Naive B cell (primary cell): ENCODE measurements around the gene USP44. TPM values are rescaled to one million over a fixed set of nuclear protein-coding genes. Genes with fewer than 3 reads are reported as not detected.
A peak's percentile ranks its signal among the peaks of the same experiment; 100 is the strongest.

Source experiments
- ATAC-seq, 2 donors: fragments of 150-1000 bp; cut with Tn5 transposase; 2 replicates each; pipeline ENCODE4 v1.10.0; 2021; ENCODE audit warnings: low read depth in 2 of 2, mild to moderate bottlenecking in 2 of 2, moderate library complexity in 2 of 2
- DNase-seq: peaks from one replicate; pipeline ENCODE4 v3.0.0; 2022
- H3K27ac Mint-ChIP-seq, 6 donors: one replicate each; pipeline ENCODE4 v1.8.0; 2020 to 2022; ENCODE audit warnings: mild to moderate bottlenecking in 6 of 6, mixed read lengths in 6 of 6, moderate library complexity in 5 of 6, inconsistent platforms in 2 of 6
- H3K27me3 Mint-ChIP-seq, 3 donors: one replicate each; pipeline ENCODE4 v1.8.0; 2021 to 2022; ENCODE audit warnings: mixed read lengths in 3 of 3, mild to moderate bottlenecking in 1 of 3
- H3K36me3 Mint-ChIP-seq, 2 donors: one replicate each; pipeline ENCODE4 v1.8.0; 2020 to 2022; ENCODE audit warnings: mixed read lengths in 2 of 2, inconsistent platforms in 1 of 2, mild to moderate bottlenecking in 1 of 2
- H3K4me1 Mint-ChIP-seq, 3 donors: one replicate each; pipeline ENCODE4 v1.8.0; 2020 to 2022; ENCODE audit warnings: mixed read lengths in 3 of 3, inconsistent platforms in 1 of 3, mild to moderate bottlenecking in 1 of 3, moderate library complexity in 1 of 3
- H3K4me3 Mint-ChIP-seq, 8 donors: one replicate each; pipeline ENCODE4 v1.8.0; 2020 to 2022; ENCODE audit warnings: mild to moderate bottlenecking in 8 of 8, mixed read lengths in 8 of 8, moderate library complexity in 8 of 8, inconsistent platforms in 2 of 8
- H3K9me3 Mint-ChIP-seq, 7 donors: one replicate each; pipeline ENCODE4 v1.8.0; 2020 to 2022; ENCODE audit warnings: mixed read lengths in 7 of 7, mild to moderate bottlenecking in 5 of 7, inconsistent platforms in 2 of 7, moderate library complexity in 1 of 7
- polyA plus RNA-seq, 6 donors: library from polyadenylated mRNA; unstranded; fragments of 300-500 nt; fragmentation: Illumina TruSeq; gene quantifications; one replicate each; pipeline ENCODE4 v1.2.3, GENCODE V29; 2021; ENCODE audit warnings: low read depth in 6 of 6

Gene USP44
- polyA plus RNA-seq, 6 donors from 2014 or later = 5.4 to 13.8 (median 8.5) TPM

GRCh38 chr12:95516757-95517156 lies 34.5 kb downstream of the USP44 start:
- H3K27me3 Mint-ChIP-seq = no peaks in the 10 kb centered on the region
- no peak overlapping the region for H3K4me3 Mint-ChIP-seq
- H3K36me3 Mint-ChIP-seq = peaks cover 16 to 22% of the 10 kb centered on the region in 2 donors
- peak overlapping the region in 1 of 6 donors; percentile 47 for H3K27ac Mint-ChIP-seq
- peaks cover 0 to 4% (median 0%) of the 10 kb centered on the region in 3 donors for H3K4me1 Mint-ChIP-seq
- ATAC-seq (no peak), DNase-seq (no peak)
- H3K9me3 Mint-ChIP-seq = no peaks in the 10 kb centered on the region

DNA sequence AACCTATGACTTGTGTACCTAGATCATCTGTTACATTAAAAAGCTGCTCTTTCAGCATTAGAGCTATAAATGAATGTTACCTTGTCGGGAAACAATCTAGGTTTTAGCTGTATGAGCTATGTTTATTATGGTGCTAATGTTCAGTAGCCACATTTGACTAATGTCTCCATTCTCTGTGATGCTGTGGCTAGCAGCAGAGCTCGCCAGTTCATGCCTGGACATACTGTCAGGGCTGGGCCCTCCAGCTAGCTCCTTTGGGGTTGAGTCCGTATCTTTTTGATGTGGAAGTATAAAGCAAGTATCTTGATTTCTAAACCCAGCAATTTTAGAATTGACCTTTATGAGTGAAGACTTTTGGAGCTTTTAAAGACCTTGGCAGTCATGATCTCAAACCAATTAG lies 36.1 kb downstream of the USP44 start:
- H3K27ac Mint-ChIP-seq = peak overlapping the region in 1 of 6 donors; percentile 62
- H3K27me3 Mint-ChIP-seq = no peaks in the 10 kb centered on the region
- no peak for DNase-seq
- H3K4me3 Mint-ChIP-seq = no peak overlapping the region
- peaks cover 0 to 3% (median 0%) of the 10 kb centered on the region in 3 donors for H3K4me1 Mint-ChIP-seq
- no peak for ATAC-seq
- H3K36me3 Mint-ChIP-seq = peaks cover 17 to 23% of the 10 kb centered on the region in 2 donors
- no peaks in the 10 kb centered on the region for H3K9me3 Mint-ChIP-seq

- no peaks in the 10 kb centered on the region for H3K4me1 Mint-ChIP-seq
- ATAC-seq = no peak
These were observed 37.7 kb downstream of the USP44 start for GRCh38 chr12:95513599-95513998.

DNA sequence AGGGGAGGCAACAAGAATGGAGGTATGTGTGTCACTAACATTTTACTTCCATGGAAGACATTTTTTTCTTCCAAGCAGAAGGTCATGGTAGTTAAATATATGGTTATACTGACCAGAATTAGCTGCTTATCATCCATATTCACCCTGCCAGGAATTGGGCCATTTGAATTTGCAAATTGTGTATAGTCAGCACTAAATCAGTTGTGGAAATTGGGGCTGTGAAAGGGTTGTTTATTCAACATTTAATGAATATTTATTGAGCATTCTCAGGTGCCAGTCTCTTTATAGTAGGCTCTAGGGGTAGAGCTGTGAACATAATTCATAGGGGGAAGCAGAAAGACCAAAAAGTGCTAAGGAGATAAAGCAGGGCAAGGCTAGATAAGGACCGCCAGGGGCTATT lies 39.3 kb downstream of the USP44 start:
- ATAC-seq (no peak), DNase-seq (no peak)
- Mint-ChIP-seq H3K9me3 (no peaks in the 10 kb centered on the region), H3K27me3 (no peaks in the 10 kb centered on the region), H3K36me3 (peaks cover 17 to 23% of the 10 kb centered on the region in 2 donors), H3K4me3 (no peak overlapping the region), H3K27ac (peak overlapping the region in 1 of 6 donors; percentile 36), H3K4me1 (no peaks in the 10 kb centered on the region)

More at GRCh38 chr12:95513599-95513998, 37.7 kb downstream of the USP44 start:
- Mint-ChIP-seq H3K36me3 (peaks cover 17 to 23% of the 10 kb centered on the region in 2 donors), H3K27ac (no peak overlapping the region), H3K4me3 (no peak overlapping the region), H3K9me3 (no peaks in the 10 kb centered on the region), H3K27me3 (no peaks in the 10 kb centered on the region)
- no peak for DNase-seq

- Mint-ChIP-seq H3K27me3 (no peaks in the 10 kb centered on the region), H3K36me3 (peaks cover 17 to 34% of the 10 kb centered on the region in 2 donors), H3K27ac (no peak overlapping the region), H3K4me1 (no peaks in the 10 kb centered on the region), H3K4me3 (no peak overlapping the region), H3K9me3 (no peaks in the 10 kb centered on the region)
- no peak for ATAC-seq
- DNase-seq = no peak
These were observed 42.0 kb downstream of the USP44 start for GRCh38 chr12:95509300-95509699.

GRCh38 chr12:95506707-95507523 lies 44.4 kb downstream of the USP44 start:
- no peaks in the 10 kb centered on the region for H3K9me3 Mint-ChIP-seq
- H3K27ac Mint-ChIP-seq = peak overlapping the region in 1 of 6 donors; percentile 89
- H3K36me3 Mint-ChIP-seq = peaks cover 15 to 34% of the 10 kb centered on the region in 2 donors
- H3K4me1 Mint-ChIP-seq = peaks cover 0 to 12% (median 3%) of the 10 kb centered on the region in 3 donors
- peak overlapping the region in 1 of 8 donors; percentile 52 for H3K4me3 Mint-ChIP-seq
- ATAC-seq (no peak), DNase-seq (no peak)
- no peaks in the 10 kb centered on the region for H3K27me3 Mint-ChIP-seq

DNA sequence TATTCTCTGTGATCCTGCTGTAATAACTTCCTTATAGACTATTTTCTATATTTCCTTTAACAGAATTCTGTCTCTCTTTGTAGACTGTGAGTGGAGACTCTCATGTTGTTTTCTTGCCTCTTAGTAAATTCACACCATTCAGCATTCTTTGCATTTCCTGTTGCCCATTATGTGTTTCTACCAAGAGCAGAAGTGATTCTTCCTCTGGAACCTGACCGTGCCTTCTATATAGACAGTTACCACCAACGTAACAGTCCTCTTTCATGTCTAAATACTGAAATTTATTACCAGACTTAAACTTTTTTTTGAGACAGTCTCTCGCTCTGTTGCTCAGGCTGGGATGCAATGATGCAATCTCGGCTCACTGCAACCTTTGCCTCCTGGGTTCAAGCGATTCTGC lies 46.2 kb downstream of the USP44 start:
- DNase-seq = no peak
- H3K36me3 Mint-ChIP-seq = peaks cover 12 to 38% of the 10 kb centered on the region in 2 donors

GRCh38 chr12:95504140-95504539 lies 47.1 kb downstream of the USP44 start:
- Mint-ChIP-seq H3K27me3 (no peaks in the 10 kb centered on the region), H3K36me3 (peaks cover 18 to 47% of the 10 kb centered on the region in 2 donors), H3K27ac (peak overlapping the region in 2 of 6 donors; percentile 1 to 22), H3K9me3 (no peaks in the 10 kb centered on the region), H3K4me3 (no peak overlapping the region), H3K4me1 (peaks cover 3 to 19% (median 6%) of the 10 kb centered on the region in 3 donors)
- ATAC-seq (no peak), DNase-seq (no peak)

More for the DNA sequence above, 46.2 kb downstream of the USP44 start:
- ATAC-seq = no peak
- Mint-ChIP-seq H3K4me1 (peaks cover 3 to 16% (median 4%) of the 10 kb centered on the region in 3 donors), H3K9me3 (no peaks in the 10 kb centered on the region), H3K27me3 (no peaks in the 10 kb centered on the region), H3K27ac (peak overlapping the region in 2 of 6 donors; percentile 59 to 62), H3K4me3 (no peak overlapping the region)

DNA sequence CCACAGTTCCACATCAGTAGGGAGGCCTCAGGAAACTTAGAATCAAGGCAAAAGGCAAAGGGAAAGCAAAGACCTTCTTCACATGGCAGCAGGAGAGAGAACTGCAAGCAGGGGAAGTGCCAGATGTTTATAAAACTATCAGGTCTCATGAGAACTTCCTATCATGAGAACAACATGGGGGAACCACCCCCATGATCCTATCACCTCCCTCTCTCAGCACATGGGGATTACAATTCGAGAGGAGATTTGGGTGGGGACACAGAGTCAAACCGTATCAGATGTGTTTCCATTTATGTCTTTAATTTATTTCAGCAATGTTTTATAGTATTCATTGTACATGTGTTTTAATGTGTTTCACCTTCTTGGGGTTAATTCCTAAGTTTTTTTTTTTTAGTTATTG lies 51.5 kb downstream of the USP44 start:
- Mint-ChIP-seq H3K36me3 (peaks cover 40 to 43% of the 10 kb centered on the region in 2 donors), H3K27me3 (no peaks in the 10 kb centered on the region), H3K4me3 (no peak overlapping the region), H3K4me1 (peaks cover 3 to 22% (median 6%) of the 10 kb centered on the region in 3 donors), H3K27ac (peak overlapping the region in 1 of 6 donors; percentile 39), H3K9me3 (no peaks in the 10 kb centered on the region)
- no peak for ATAC-seq
- DNase-seq = no peak

GRCh38 chr12:95498968-95499367 lies 52.3 kb downstream of the USP44 start:
- H3K36me3 Mint-ChIP-seq = peaks cover 39 to 40% of the 10 kb centered on the region in 2 donors
- ATAC-seq (no peak), DNase-seq (no peak)
- peaks cover 3 to 22% (median 6%) of the 10 kb centered on the region in 3 donors for H3K4me1 Mint-ChIP-seq
- peak overlapping the region in 2 of 6 donors; percentile 8 to 47 for H3K27ac Mint-ChIP-seq
- peak overlapping the region in 1 of 8 donors; percentile 54 for H3K4me3 Mint-ChIP-seq
- H3K9me3 Mint-ChIP-seq = no peaks in the 10 kb centered on the region
- H3K27me3 Mint-ChIP-seq = no peaks in the 10 kb centered on the region

- ATAC-seq = no peak
- peak overlapping the region in 1 of 6 donors; percentile 1 for H3K27ac Mint-ChIP-seq
These were observed 54.2 kb downstream of the USP44 start for GRCh38 chr12:95497031-95497430.

GRCh38 chr12:95495433-95495832 lies 55.8 kb downstream of the USP44 start:
- peak overlapping the region in 2 of 6 donors; percentile 51 to 67 for H3K27ac Mint-ChIP-seq
- peaks cover 24 to 41% of the 10 kb centered on the region in 2 donors for H3K36me3 Mint-ChIP-seq
- no peak for ATAC-seq

More at GRCh38 chr12:95497031-95497430, 54.2 kb downstream of the USP44 start:
- Mint-ChIP-seq H3K9me3 (no peaks in the 10 kb centered on the region), H3K27me3 (no peaks in the 10 kb centered on the region), H3K4me3 (no peak overlapping the region), H3K4me1 (peaks cover 0 to 11% (median 6%) of the 10 kb centered on the region in 3 donors), H3K36me3 (peaks cover 26 to 33% of the 10 kb centered on the region in 2 donors)
- no peak for DNase-seq

GRCh38 chr12:95494888-95495287 lies 56.4 kb downstream of the USP44 start:
- no peak for ATAC-seq
- Mint-ChIP-seq H3K27me3 (no peaks in the 10 kb centered on the region), H3K27ac (no peak overlapping the region), H3K36me3 (peaks cover 18 to 41% of the 10 kb centered on the region in 2 donors), H3K4me1 (peaks cover 0 to 15% (median 2%) of the 10 kb centered on the region in 3 donors), H3K4me3 (no peak overlapping the region), H3K9me3 (no peaks in the 10 kb centered on the region)
- no peak for DNase-seq

More at GRCh38 chr12:95495433-95495832, 55.8 kb downstream of the USP44 start:
- DNase-seq = no peak
- Mint-ChIP-seq H3K4me1 (peaks cover 0 to 18% (median 6%) of the 10 kb centered on the region in 3 donors), H3K9me3 (no peaks in the 10 kb centered on the region), H3K27me3 (no peaks in the 10 kb centered on the region), H3K4me3 (no peak overlapping the region)

DNA sequence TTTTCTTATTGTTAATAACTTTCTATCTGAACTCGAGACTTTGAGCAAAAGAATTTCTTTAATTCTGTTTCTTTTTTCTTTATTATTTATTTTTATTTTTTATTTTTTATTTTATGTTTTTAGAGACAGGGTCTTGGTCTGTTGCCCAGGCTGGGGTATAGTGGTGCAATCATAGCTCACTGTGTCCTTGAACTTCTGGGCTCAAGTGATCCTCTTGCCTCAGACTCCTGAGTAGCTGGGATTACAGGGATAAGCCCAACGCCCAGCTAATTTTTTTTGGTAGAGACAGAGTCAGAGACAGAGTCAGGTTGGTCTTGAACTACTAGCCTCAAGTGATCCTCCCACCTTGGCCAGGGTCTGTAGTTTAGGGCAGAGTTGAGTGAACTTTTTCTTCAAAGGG lies 58.8 kb downstream of the USP44 start:
- Mint-ChIP-seq H3K36me3 (peaks cover 12 to 30% of the 10 kb centered on the region in 2 donors), H3K9me3 (no peaks in the 10 kb centered on the region), H3K27ac (no peak overlapping the region), H3K27me3 (no peaks in the 10 kb centered on the region), H3K4me3 (no peak overlapping the region), H3K4me1 (peaks cover 0 to 10% (median 0%) of the 10 kb centered on the region in 3 donors)
- ATAC-seq = no peak
- DNase-seq = no peak
